GM21529 (cell line): ENCODE data around the gene ALDH1A1.

Experiments
- ATAC-seq: cut with Tn5 transposase; IDR thresholded peaks from one replicate; pipeline ENCODE4 v1.9.1; 2021; ENCODE audit not compliant: unreplicated experiment

ALDH1A1 gene

GRCh38 chr9:72952914-72953313, at the start of gene ALDH1A1:
Gene ALDH1A1 (minus strand): TSS chr9:72953053. CDS start chr9:72953000, 53 bp downstream.
- ATAC-seq: no peak

- no peak for ATAC-seq
Measured at GRCh38 chr9:73001860-73002259, 49.0 kb upstream of the ALDH1A1 start.

GRCh38 chr9:72998363-72998762, 45.5 kb upstream of the ALDH1A1 start:
- no peak for ATAC-seq

GRCh38 chr9:72997387-72997995, 44.6 kb upstream of the ALDH1A1 start:
- ATAC-seq: no peak

GRCh38 chr9:72996684-72997314, 43.9 kb upstream of the ALDH1A1 start:
- no peak for ATAC-seq

GRCh38 chr9:72996114-72996513, 43.3 kb upstream of the ALDH1A1 start:
- no peak for ATAC-seq

- ATAC-seq: no peak
Measured at GRCh38 chr9:72995131-72996024, 42.5 kb upstream of the ALDH1A1 start.

- no peak for ATAC-seq
Measured at GRCh38 chr9:72991772-72992171, 38.9 kb upstream of the ALDH1A1 start.

- no peak for ATAC-seq
Measured at GRCh38 chr9:72990397-72991182, 37.7 kb upstream of the ALDH1A1 start.

GRCh38 chr9:72986522-72987116, 33.8 kb upstream of the ALDH1A1 start:
- no peak for ATAC-seq

- ATAC-seq: no peak
Measured at GRCh38 chr9:72985746-72986145, 32.9 kb upstream of the ALDH1A1 start.

- no peak for ATAC-seq
Measured at GRCh38 chr9:72984991-72985390, 32.1 kb upstream of the ALDH1A1 start.

- no peak for ATAC-seq
Measured at GRCh38 chr9:72984226-72984947, 31.5 kb upstream of the ALDH1A1 start.

- ATAC-seq: no peak
Measured at GRCh38 chr9:72983512-72984225, 30.8 kb upstream of the ALDH1A1 start.

- ATAC-seq: no peak
Measured at GRCh38 chr9:72983056-72983455, 30.2 kb upstream of the ALDH1A1 start.

- ATAC-seq: no peak
Measured at GRCh38 chr9:72982146-72982799, 29.4 kb upstream of the ALDH1A1 start.

GRCh38 chr9:72981433-72981832, 28.6 kb upstream of the ALDH1A1 start:
- no peak for ATAC-seq

- no peak for ATAC-seq
Measured at GRCh38 chr9:72980600-72981265, 27.9 kb upstream of the ALDH1A1 start.
